Activated CD8-positive, alpha-beta T cell treated with anti-CD3 and anti-CD28 coated beads for 36 hours (primary cell): Measurements from ENCODE around the gene EPN1. TPM values are rescaled to one million over a fixed set of nuclear protein-coding genes. Genes with fewer than 3 reads are reported as not detected.

Experiments
- ATAC-seq: fragments of 200-7000 bp; cut with Tn5 transposase; one replicate; pipeline ENCODE4 v1.10.0; 2021; ENCODE audit warnings: mild to moderate bottlenecking, moderate library complexity
- CTCF ChIA-PET: fragments of 350-600 bp; sonication (Branson Sonifier 250); formaldehyde crosslinking; loops from one replicate; lab custom pipeline; 2021; ENCODE audit warnings: antibody characterized with exemption; lab: Charles Lee
- POLR2A ChIA-PET: fragments of 350-600 bp; sonication (Branson Sonifier 250); formaldehyde crosslinking; loops from one replicate; lab custom pipeline; 2021; ENCODE audit warnings: antibody characterized with exemption; lab: Charles Lee
- DNase-seq: peaks from one replicate; pipeline ENCODE4 v3.0.0-alpha.2; 2020
- H3K27ac Mint-ChIP-seq: one replicate; pipeline ENCODE4 v1.8.0; 2021; ENCODE audit warnings: mild to moderate bottlenecking, mixed read lengths
- H3K27me3 Mint-ChIP-seq: one replicate; pipeline ENCODE4 v1.8.0; 2021; ENCODE audit warnings: mixed read lengths
- H3K36me3 Mint-ChIP-seq: one replicate; pipeline ENCODE4 v1.8.0; 2021; ENCODE audit warnings: low read depth, mixed read lengths
- H3K4me1 Mint-ChIP-seq: one replicate; pipeline ENCODE4 v1.8.0; 2021; ENCODE audit warnings: low read depth, mixed read lengths
- H3K4me3 Mint-ChIP-seq: one replicate; pipeline ENCODE4 v1.8.0; 2021; ENCODE audit warnings: mild to moderate bottlenecking, moderate library complexity, mixed read lengths
- H3K9me3 Mint-ChIP-seq: one replicate; pipeline ENCODE4 v1.8.0; 2021; ENCODE audit warnings: mixed read lengths
- CTCF ChIP-seq: fragments of 200-600 bp; IDR thresholded peaks from one replicate; pipeline ENCODE4 v1.8.0; 2022; ENCODE audit warnings: antibody characterized with exemption, mild to moderate bottlenecking
- intact Hi-C: fragments of 100-400 bp; cut with micrococcal nuclease; formaldehyde crosslinking; loops from one replicate; pipeline ENCODE4 v1.10.0; 2022
- total RNA-seq, 2 experiments: library from RNA; stranded (reverse); gene quantifications; one replicate each; pipeline ENCODE4 v1.2.3, GENCODE V29; 2021

The EPN1 gene
- total RNA-seq, 2 experiments from 2014 or later, result 36.2 to 37.7 TPM

DNA sequence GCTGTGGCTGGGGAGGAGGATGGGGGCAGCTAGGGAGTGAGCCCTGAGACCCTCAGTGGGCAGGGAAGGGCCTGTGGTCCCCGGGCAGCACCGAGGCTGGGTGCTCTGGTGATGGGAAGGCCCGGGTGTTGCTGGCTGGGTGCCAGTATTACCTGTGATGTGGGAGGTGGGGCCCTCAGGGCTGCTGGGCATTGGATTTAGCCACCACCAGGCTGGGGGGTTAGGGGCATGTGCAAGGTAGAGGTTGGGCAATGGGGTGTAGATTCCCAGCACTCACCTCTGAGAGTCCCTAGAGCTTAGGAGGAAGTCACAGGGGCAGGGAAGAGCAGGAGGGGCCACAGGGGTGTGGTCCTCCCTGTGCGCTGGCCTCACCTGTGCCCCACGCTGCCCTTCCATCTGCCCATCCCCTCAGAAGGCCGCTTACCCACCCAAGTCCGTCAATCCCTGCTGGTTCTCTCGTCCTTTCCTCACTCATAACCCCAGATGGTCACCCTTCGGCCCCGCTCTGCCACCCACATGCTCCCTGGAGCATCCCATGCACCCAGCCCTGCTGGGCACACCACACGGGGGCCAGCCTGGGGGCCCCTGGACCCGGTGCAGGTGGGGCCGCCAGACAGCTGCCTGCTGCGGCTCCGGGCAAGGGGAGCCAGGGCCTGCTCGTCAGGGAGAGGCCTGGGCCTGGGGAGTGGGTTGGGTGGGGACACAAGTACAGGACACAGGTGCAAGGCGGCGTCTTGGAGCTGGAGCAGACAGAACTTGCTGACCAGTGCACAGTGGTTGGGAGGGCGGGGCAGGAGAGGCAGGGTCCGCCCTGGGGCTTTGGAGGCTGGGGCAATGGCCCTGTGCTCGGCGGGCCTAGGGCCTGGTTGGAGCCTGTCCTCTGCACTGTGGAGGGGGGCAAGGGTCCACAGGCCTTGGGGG is 12.5 kb downstream of the EPN1 start:
- no peaks in the 10 kb centered on the region for H3K9me3 Mint-ChIP-seq
- no peak overlapping the region for H3K27ac Mint-ChIP-seq
- CTCF ChIA-PET, result no interaction called here
- intact Hi-C loops, result no loop called here
- ATAC-seq (no peak), DNase-seq (no peak)
- H3K4me1 Mint-ChIP-seq, result peaks cover 11% of the 10 kb centered on the region
- peaks cover 6% of the 10 kb centered on the region for H3K36me3 Mint-ChIP-seq
- no peaks in the 10 kb centered on the region for H3K27me3 Mint-ChIP-seq
- no peak for TF ChIP-seq CTCF
- POLR2A ChIA-PET, result no interaction called here
- no peak overlapping the region for H3K4me3 Mint-ChIP-seq

DNA sequence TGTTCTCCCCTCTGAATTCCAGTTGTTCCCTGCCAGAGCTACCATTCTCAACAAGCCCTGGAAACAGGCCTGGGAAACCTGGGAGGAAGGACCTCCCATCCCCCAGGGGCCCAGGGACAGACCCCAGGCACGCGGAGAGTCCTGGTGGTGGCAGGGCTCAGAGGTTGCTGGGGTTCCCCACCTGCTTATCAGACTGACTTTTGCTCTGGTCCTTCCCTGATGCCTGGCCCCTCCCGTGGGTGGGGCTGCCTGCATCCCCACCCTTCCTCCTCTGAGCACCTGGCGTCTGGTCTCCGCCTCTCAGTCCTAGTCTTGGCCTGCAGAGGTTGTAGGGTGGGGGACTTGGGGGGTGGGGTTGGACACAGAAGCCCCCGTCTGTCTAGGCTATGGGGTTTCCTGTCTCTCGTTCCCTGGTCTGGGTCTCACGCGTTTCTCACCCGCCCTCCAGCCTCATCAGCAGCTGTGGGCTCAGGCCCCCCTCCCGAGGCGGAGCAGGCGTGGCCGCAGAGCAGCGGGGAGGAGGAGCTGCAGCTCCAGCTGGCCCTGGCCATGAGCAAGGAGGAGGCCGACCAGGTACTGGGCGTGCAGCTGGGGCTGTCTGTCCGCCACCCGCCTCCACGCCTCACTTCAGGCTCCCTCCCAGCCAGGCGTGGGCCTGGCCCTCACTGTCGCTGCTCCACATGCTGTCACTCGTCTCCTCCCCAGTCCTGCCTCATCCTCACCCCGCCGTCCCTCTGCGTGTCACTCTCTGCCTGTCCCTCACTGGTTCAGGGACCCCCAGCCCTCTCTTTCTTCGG is 13.6 kb downstream of the EPN1 start:
- POLR2A ChIA-PET, result no interaction called here
- Mint-ChIP-seq H3K36me3 (peaks cover 9% of the 10 kb centered on the region), H3K9me3 (no peaks in the 10 kb centered on the region), H3K4me3 (no peak overlapping the region), H3K27ac (no peak overlapping the region), H3K4me1 (peaks cover 9% of the 10 kb centered on the region), H3K27me3 (no peaks in the 10 kb centered on the region)
- CTCF ChIA-PET, result interaction anchor here (1.0 kb wide), 1 partner anchor 15 kb away, joined by 3 read pairs; no protein-coding TSS in a partner anchor
- ATAC-seq (no peak), DNase-seq (no peak)
- intact Hi-C loops, result no loop called here
- TF ChIP-seq CTCF, result no peak

- DNase-seq (no peak), ATAC-seq (no peak)
- Mint-ChIP-seq H3K9me3 (no peaks in the 10 kb centered on the region), H3K27me3 (no peaks in the 10 kb centered on the region), H3K4me1 (peaks cover 8% of the 10 kb centered on the region), H3K36me3 (peaks cover 12% of the 10 kb centered on the region), H3K4me3 (no peak overlapping the region), H3K27ac (no peak overlapping the region)
- intact Hi-C loops, result no loop called here
- ChIA-PET POLR2A (no interaction called here), CTCF (interaction anchor here (1.0 kb wide), 1 partner anchor 14 kb away, joined by 3 read pairs; no protein-coding TSS in a partner anchor)
- no peak for TF ChIP-seq CTCF
These were observed 14.5 kb downstream of the EPN1 start for GRCh38 chr19:55689411-55690108.

GRCh38 chr19:55690109-55690768 is 15.2 kb downstream of the EPN1 start:
- POLR2A ChIA-PET, result no interaction called here
- DNase-seq (no peak), ATAC-seq (no peak)
- H3K27ac Mint-ChIP-seq, result no peak overlapping the region
- peaks cover 12% of the 10 kb centered on the region for H3K36me3 Mint-ChIP-seq
- H3K27me3 Mint-ChIP-seq, result no peaks in the 10 kb centered on the region
- peaks cover 8% of the 10 kb centered on the region for H3K4me1 Mint-ChIP-seq
- intact Hi-C loops, result no loop called here
- H3K4me3 Mint-ChIP-seq, result no peak overlapping the region
- no peaks in the 10 kb centered on the region for H3K9me3 Mint-ChIP-seq
- no peak for TF ChIP-seq CTCF
- CTCF ChIA-PET, result no interaction called here
